ENCODE results near the gene CFB.

Gene CFB

DNA sequence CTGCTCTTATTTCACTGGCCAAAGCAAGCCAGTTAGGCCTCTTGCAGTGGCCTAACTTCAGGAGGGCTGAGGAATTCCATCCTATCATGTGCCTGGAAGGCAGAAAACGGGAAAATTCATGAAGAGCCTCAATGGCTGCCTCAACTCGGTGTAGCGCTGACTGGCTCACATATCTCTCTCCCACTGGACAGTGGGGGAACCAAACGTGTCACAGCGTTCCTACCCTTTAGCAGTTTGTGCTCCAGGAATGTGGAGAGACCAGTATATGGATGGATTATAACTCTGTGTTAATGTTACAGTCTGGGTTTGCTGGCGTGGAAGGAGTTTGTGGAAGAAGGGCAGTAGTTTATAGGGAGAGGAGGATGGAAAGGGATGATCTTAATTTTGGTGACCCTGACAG lies 30.1 kb upstream of the CFB start:
- H3K79me2 ChIP-seq (ENCODE audit: insufficient read depth, low read length): no peaks in the 10 kb centered on the region
- no peak overlapping the region for H3K4me3 ChIP-seq (ENCODE audit: low read length, poor library complexity, severe bottlenecking)
- no peaks in the 10 kb centered on the region for H3F3A ChIP-seq (ENCODE audit: low read depth)
- no peak for TF ChIP-seq EZH2phosphoT487 (IDR thresholded peaks at IDR 0.05; ENCODE audit: borderline replicate concordance)
- TF ChIP-seq, protein P1, sequence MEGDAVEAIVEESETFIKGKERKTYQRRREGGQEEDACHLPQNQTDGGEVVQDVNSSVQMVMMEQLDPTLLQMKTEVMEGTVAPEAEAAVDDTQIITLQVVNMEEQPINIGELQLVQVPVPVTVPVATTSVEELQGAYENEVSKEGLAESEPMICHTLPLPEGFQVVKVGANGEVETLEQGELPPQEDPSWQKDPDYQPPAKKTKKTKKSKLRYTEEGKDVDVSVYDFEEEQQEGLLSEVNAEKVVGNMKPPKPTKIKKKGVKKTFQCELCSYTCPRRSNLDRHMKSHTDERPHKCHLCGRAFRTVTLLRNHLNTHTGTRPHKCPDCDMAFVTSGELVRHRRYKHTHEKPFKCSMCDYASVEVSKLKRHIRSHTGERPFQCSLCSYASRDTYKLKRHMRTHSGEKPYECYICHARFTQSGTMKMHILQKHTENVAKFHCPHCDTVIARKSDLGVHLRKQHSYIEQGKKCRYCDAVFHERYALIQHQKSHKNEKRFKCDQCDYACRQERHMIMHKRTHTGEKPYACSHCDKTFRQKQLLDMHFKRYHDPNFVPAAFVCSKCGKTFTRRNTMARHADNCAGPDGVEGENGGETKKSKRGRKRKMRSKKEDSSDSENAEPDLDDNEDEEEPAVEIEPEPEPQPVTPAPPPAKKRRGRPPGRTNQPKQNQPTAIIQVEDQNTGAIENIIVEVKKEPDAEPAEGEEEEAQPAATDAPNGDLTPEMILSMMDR (conservative IDR thresholded peaks at IDR 0.05; ENCODE audit: low read length): no peak
- no peaks in the 10 kb centered on the region for H3K36me3 ChIP-seq (ENCODE audit: insufficient read depth, low read length)
- H3K9ac ChIP-seq (ENCODE audit: low read depth, low read length, poor library complexity, severe bottlenecking): no peak overlapping the region
- no peak overlapping the region for H2AFZ ChIP-seq (ENCODE audit: low read length)
- no peaks in the 10 kb centered on the region for H4K20me1 ChIP-seq (ENCODE audit: insufficient read depth, low read length, poor library complexity, severe bottlenecking)
- no peaks in the 10 kb centered on the region for H3K27me3 ChIP-seq (ENCODE audit: insufficient read depth, low read length, poor library complexity, severe bottlenecking)
- no peaks in the 10 kb centered on the region for H3K9me2 ChIP-seq (replicated peaks; ENCODE audit: low read depth, low read length)
- no peaks in the 10 kb centered on the region for H3K4me1 ChIP-seq (ENCODE audit: insufficient read depth, low read length, poor library complexity, severe bottlenecking)
- no peaks in the 10 kb centered on the region for H3K9me3 ChIP-seq (ENCODE audit: insufficient read depth, low read depth, low read length)
- H3K4me2 ChIP-seq (ENCODE audit: low read depth, low read length, poor library complexity, severe bottlenecking): no peak overlapping the region

DNA sequence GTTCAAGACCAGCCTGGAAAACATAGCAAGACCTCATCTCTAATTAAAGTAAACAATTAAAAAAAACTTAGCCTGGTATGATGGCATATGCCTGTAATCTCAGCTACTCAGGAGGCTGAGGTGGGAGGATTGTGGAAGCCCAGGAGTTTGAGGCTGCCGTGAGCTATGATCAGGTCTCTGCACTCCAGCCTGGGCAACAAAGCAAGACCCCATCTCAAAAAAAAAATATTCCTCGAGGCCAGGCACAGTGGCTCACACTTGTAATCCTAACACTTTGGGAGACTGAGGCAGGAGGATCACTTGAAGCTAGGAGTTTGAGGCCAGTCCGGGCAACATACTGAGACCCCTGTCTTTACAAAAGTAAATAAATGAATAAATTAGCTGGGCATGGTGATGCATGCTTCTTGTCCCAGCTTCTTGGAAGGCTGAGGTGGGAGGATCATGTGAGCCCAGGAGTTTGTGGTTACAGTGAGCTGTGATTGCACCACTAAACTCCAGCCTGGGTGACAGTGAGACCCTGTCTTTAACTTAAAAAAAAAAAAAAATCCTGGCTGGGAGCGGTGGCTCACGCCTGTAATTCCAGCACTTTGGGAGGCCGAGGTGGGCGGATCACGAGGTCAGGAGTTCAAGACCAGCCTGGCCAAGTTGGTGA lies 27.7 kb upstream of the CFB start:
- no peaks in the 10 kb centered on the region for H3F3A ChIP-seq (ENCODE audit: low read depth)
- H3K9me3 ChIP-seq (ENCODE audit: insufficient read depth, low read depth, low read length): no peaks in the 10 kb centered on the region
- H3K4me2 ChIP-seq (ENCODE audit: low read depth, low read length, poor library complexity, severe bottlenecking): no peak overlapping the region
- no peaks in the 10 kb centered on the region for H3K79me2 ChIP-seq (ENCODE audit: insufficient read depth, low read length)
- H3K9ac ChIP-seq (ENCODE audit: low read depth, low read length, poor library complexity, severe bottlenecking): no peak overlapping the region
- H3K4me3 ChIP-seq (ENCODE audit: low read length, poor library complexity, severe bottlenecking): no peak overlapping the region
- no peaks in the 10 kb centered on the region for H3K9me2 ChIP-seq (replicated peaks; ENCODE audit: low read depth, low read length)
- no peaks in the 10 kb centered on the region for H3K27me3 ChIP-seq (ENCODE audit: insufficient read depth, low read length, poor library complexity, severe bottlenecking)
- no peak for TF ChIP-seq EZH2phosphoT487 (IDR thresholded peaks at IDR 0.05; ENCODE audit: borderline replicate concordance)
- TF ChIP-seq, protein P1 (conservative IDR thresholded peaks at IDR 0.05; ENCODE audit: low read length): no peak
- no peaks in the 10 kb centered on the region for H3K36me3 ChIP-seq (ENCODE audit: insufficient read depth, low read length)
- H3K4me1 ChIP-seq (ENCODE audit: insufficient read depth, low read length, poor library complexity, severe bottlenecking): no peaks in the 10 kb centered on the region
- H4K20me1 ChIP-seq (ENCODE audit: insufficient read depth, low read length, poor library complexity, severe bottlenecking): no peaks in the 10 kb centered on the region
- no peak overlapping the region for H2AFZ ChIP-seq (ENCODE audit: low read length)

DNA sequence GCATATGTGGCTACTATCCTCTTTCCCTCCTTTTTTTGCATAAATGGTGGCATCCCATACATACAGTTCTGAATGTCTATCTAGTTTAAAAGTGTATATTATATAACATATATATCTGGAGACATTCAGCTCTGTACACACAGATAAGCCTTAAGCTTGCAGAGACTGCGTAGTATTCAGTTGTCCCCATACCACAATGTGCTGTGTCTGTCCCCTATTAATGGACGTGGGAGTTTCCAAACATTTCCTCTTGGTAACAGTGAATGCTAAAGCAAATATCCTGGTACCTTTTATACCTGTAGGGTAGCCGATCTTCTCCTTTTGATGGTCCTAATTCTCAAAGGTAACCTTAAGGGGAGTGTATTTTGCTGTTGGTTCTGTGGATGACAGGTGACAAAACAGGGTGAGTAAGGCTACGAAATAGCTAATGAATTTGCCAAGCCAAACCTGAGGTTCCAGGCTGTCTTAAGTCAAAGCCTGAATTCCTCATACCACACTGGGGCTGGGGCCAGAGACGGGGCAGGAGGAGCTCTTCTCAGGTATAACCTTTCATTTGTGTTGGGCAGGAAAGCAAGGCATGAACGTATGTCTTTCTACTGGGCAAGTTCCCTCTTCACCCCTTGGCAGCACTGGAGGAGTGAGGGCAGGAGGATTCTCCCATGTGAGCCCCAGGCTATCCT lies 26.1 kb upstream of the CFB start:
- TF ChIP-seq, protein P1 (conservative IDR thresholded peaks at IDR 0.05; ENCODE audit: low read length): no peak
- no peak for TF ChIP-seq EZH2phosphoT487 (IDR thresholded peaks at IDR 0.05; ENCODE audit: borderline replicate concordance)
- H3K4me2 ChIP-seq (ENCODE audit: low read depth, low read length, poor library complexity, severe bottlenecking): no peak overlapping the region
- H3K79me2 ChIP-seq (ENCODE audit: insufficient read depth, low read length): no peaks in the 10 kb centered on the region
- H3K9ac ChIP-seq (ENCODE audit: low read depth, low read length, poor library complexity, severe bottlenecking): no peak overlapping the region
- no peaks in the 10 kb centered on the region for H3K27me3 ChIP-seq (ENCODE audit: insufficient read depth, low read length, poor library complexity, severe bottlenecking)
- H2AFZ ChIP-seq (ENCODE audit: low read length): no peak overlapping the region
- H3K36me3 ChIP-seq (ENCODE audit: insufficient read depth, low read length): no peaks in the 10 kb centered on the region
- no peaks in the 10 kb centered on the region for H3K9me2 ChIP-seq (replicated peaks; ENCODE audit: low read depth, low read length)
- no peaks in the 10 kb centered on the region for H3F3A ChIP-seq (ENCODE audit: low read depth)
- H3K4me1 ChIP-seq (ENCODE audit: insufficient read depth, low read length, poor library complexity, severe bottlenecking): no peaks in the 10 kb centered on the region
- H3K9me3 ChIP-seq (ENCODE audit: insufficient read depth, low read depth, low read length): no peaks in the 10 kb centered on the region
- no peaks in the 10 kb centered on the region for H4K20me1 ChIP-seq (ENCODE audit: insufficient read depth, low read length, poor library complexity, severe bottlenecking)
- no peak overlapping the region for H3K4me3 ChIP-seq (ENCODE audit: low read length, poor library complexity, severe bottlenecking)

Measured in Loucy (cell line).